ENCODE results near the gene GRID1. TPM values are rescaled to one million over a fixed set of nuclear protein-coding genes. Genes with fewer than 3 reads are reported as not detected.

GRID1 gene
- total and polyA plus RNA-seq, 9 of the 15 experiments (the other 6 are each of a cell fraction or from before 2014, with no cell fraction given), result 0.01 to 7.2 (median 1.2) TPM

- intact Hi-C loops (cut with micrococcal nuclease) (no loop called here), in situ Hi-C loops (cut with MboI) (no loop called here)
- no TSS peak for BruUV-seq (replicated peaks)
- 0% methylated on average over 4 of the region's 5 CpGs for WGBS (ENCODE audit: insufficient coverage, low coverage, missing lambda C conversion rate)
- Histone ChIP-seq H2AFZ (ENCODE audit: low read depth, low read length) (no peak overlapping the region), H3K27me3 (ENCODE audit: control insufficient read depth in 2 of 2, insufficient read depth in 2 of 2, low read length in 2 of 2) (no peaks in the 10 kb centered on the region; a peak in 1 of 5 replicates), H3K27ac (ENCODE audit: extremely low read depth, low read depth, low read length) (no peak overlapping the region), H4K20me1 (replicated peaks; ENCODE audit: control insufficient read depth, insufficient read depth, low read length) (no peaks in the 10 kb centered on the region), H3K36me3 (ENCODE audit: control insufficient read depth, insufficient read depth, low read length) (no peaks in the 10 kb centered on the region), H3K4me1 (replicated peaks in 1 of 2; ENCODE audit: control insufficient read depth in 2 of 2, insufficient read depth in 2 of 2, low read length in 2 of 2) (no peaks in the 10 kb centered on the region), H3K9me1 (ENCODE audit: control insufficient read depth, insufficient read depth, low read length) (no peaks in the 10 kb centered on the region), H3K79me2 (ENCODE audit: control insufficient read depth, insufficient read depth, low read length) (no peaks in the 10 kb centered on the region), H3K4me2 (ENCODE audit: insufficient read depth, low read length) (no peak overlapping the region), H3K4me3 (no peak overlapping the region), H3K9ac (ENCODE audit: insufficient read depth in 1 of 2, low read depth in 2 of 2, low read length in 2 of 2) (no peak overlapping the region), H3K9me3 (replicated peaks; ENCODE audit: control insufficient read depth, insufficient read depth, low read depth, low read length) (no peaks in the 10 kb centered on the region)
- DNase-seq (ENCODE audit: extremely low read depth in 1 of 4, low spot score in 3 of 4), result no peak
- no peak for ATAC-seq
- FAIRE-seq, result no peak
- ChIA-PET CTCF (ENCODE audit: low intra/inter-chr PET ratio) (no interaction called here), POLR2A (interaction anchor here (0.5 kb wide), 1 partner anchor 62 kb away, joined by 3 read pairs; no protein-coding TSS in a partner anchor)
- no peak for TF ChIP-seq L3MBTL2 (IDR thresholded peaks at IDR 0.05)
- no peak for TF ChIP-seq MBD2 (IDR thresholded peaks at IDR 0.05; ENCODE audit: borderline replicate concordance, low read depth)
- TF ChIP-seq POLR3A (IDR thresholded peaks at IDR 0.05; ENCODE audit: borderline replicate concordance, extremely low read depth, insufficient read depth, insufficient read length), result no peak
- no peak for TF ChIP-seq NFE2 (IDR thresholded peaks at IDR 0.05; ENCODE audit: low read depth)
- no peak for TF ChIP-seq SNIP1 (IDR thresholded peaks at IDR 0.05; ENCODE audit: low read depth)
- no peak for TF ChIP-seq ZNF282 (CRISPR knock-in tag; IDR thresholded peaks at IDR 0.05)
- no peak for TF ChIP-seq SRF (CRISPR knock-in tag; IDR thresholded peaks at IDR 0.05)
- no peak for TF ChIP-seq JUN (IDR thresholded peaks at IDR 0.05; ENCODE audit: borderline replicate concordance, low read depth, low read length)
- no peak for TF ChIP-seq JUN (CRISPR knock-in tag; IDR thresholded peaks at IDR 0.05; ENCODE audit: borderline replicate concordance)
- TF ChIP-seq, protein P1, sequence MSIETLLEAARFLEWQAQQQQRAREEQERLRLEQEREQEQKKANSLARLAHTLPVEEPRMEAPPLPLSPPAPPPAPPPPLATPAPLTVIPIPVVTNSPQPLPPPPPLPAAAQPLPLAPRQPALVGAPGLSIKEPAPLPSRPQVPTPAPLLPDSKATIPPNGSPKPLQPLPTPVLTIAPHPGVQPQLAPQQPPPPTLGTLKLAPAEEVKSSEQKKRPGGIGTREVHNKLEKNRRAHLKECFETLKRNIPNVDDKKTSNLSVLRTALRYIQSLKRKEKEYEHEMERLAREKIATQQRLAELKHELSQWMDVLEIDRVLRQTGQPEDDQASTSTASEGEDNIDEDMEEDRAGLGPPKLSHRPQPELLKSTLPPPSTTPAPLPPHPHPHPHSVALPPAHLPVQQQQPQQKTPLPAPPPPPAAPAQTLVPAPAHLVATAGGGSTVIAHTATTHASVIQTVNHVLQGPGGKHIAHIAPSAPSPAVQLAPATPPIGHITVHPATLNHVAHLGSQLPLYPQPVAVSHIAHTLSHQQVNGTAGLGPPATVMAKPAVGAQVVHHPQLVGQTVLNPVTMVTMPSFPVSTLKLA (conservative IDR thresholded peaks at IDR 0.05), result no peak
- TF ChIP-seq KHSRP (IDR thresholded peaks at IDR 0.05), result no peak
- TF ChIP-seq ZEB2 (IDR thresholded peaks at IDR 0.05), result no peak
- TF ChIP-seq SMAD1 (IDR thresholded peaks at IDR 0.05; ENCODE audit: low read depth, low read length, partially characterized antibody), result no peak
- TF ChIP-seq ZNF175 (CRISPR knock-in tag; IDR thresholded peaks at IDR 0.05; ENCODE audit: low read depth), result no peak
- TF ChIP-seq LARP7 (IDR thresholded peaks at IDR 0.05), result no peak
Observed at GRCh38 chr10:86218842-86219241, 147.8 kb downstream of the GRID1 start.
